Right lobe of liver (tissue), 4 donors: ENCODE data around the gene PCDH15.

Experiments
- POLR2A ChIP-seq: fragments of 450-650 bp; IDR thresholded peaks from one replicate; pipeline ENCODE4 v1.6.1; 2017; ENCODE audit warnings: antibody characterized with exemption, mild to moderate bottlenecking
- TF ChIP-seq, protein P1 (sequence below), 4 donors: fragments of 200-600 bp in 3 of 4; fragments of 450-650 bp in 1 of 4; IDR thresholded peaks; one replicate each; pipeline versions ENCODE4 v1.5.1 to v1.8.0; 2016 to 2022; ENCODE audit warnings: antibody characterized with exemption in 4 of 4, mild to moderate bottlenecking in 2 of 4
- donor health status: DM: no; HTN: no; CAD: no.
- donor health status: DM: no; HTN: no; CAD: no.
- donor health status: DM: no; HTN: yes; CAD: no.

DNA sequence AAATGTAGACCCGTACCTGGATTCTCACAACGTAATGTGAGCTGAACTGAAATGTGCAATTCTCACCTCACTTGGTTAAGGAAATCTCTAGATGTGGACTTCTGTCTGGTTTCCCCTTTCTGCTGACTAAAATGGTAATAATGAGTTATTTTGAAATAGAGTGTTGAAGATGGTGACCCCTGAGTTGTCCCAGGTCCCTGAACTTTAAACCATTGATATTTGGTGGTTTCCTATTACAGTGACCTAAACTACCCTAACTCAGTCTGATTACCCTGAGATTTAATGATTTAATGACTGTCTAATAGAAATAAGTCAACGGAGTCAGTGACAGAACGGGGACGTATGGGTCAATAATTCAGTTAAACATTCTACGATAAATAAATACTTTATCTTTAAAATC is 845.9 kb downstream of the PCDH15 start:
- TF ChIP-seq POLR2A = no peak
- TF ChIP-seq, protein P1, sequence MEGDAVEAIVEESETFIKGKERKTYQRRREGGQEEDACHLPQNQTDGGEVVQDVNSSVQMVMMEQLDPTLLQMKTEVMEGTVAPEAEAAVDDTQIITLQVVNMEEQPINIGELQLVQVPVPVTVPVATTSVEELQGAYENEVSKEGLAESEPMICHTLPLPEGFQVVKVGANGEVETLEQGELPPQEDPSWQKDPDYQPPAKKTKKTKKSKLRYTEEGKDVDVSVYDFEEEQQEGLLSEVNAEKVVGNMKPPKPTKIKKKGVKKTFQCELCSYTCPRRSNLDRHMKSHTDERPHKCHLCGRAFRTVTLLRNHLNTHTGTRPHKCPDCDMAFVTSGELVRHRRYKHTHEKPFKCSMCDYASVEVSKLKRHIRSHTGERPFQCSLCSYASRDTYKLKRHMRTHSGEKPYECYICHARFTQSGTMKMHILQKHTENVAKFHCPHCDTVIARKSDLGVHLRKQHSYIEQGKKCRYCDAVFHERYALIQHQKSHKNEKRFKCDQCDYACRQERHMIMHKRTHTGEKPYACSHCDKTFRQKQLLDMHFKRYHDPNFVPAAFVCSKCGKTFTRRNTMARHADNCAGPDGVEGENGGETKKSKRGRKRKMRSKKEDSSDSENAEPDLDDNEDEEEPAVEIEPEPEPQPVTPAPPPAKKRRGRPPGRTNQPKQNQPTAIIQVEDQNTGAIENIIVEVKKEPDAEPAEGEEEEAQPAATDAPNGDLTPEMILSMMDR (IDR thresholded peaks at IDR 0.05) = no peak
